Tibial nerve (tissue), 4 donors: Measurements from ENCODE around the gene XPC. TPM values are rescaled to one million over a fixed set of nuclear protein-coding genes. Genes with fewer than 3 reads are reported as not detected.
"Not testable (repeated sequence)": the region's sequence is repeated elsewhere in the genome, so short reads cannot be mapped to it uniquely, and the experiment has no call there.

ENCODE experiments used
- DNase-seq, 2 donors: peaks; one replicate each; pipeline ENCODE4 v3.0.0-alpha.2; 2019; ENCODE audit warnings: low spot score in 2 of 2
- H3K27ac ChIP-seq, 4 donors: fragments of 200-600 bp; sonication (generic) in 3 of 4; one replicate each; pipeline ENCODE4 v1.5.1; 2017 to 2019; ENCODE audit warnings: mild to moderate bottlenecking in 1 of 4
- H3K27me3 ChIP-seq, 2 donors: fragments of 200-600 bp; sonication (generic) in 1 of 2; one replicate each; pipeline versions ENCODE4 v1.5.1 to v1.6.0; 2017 to 2019
- H3K36me3 ChIP-seq, 3 donors: fragments of 200-600 bp; sonication (generic); one replicate each; pipeline ENCODE4 v1.5.1; 2018 to 2019
- H3K4me1 ChIP-seq, 4 donors: fragments of 200-600 bp; sonication (generic) in 3 of 4; one replicate each; pipeline ENCODE4 v1.5.1; 2017 to 2019
- H3K4me3 ChIP-seq, 4 donors: fragments of 200-600 bp; sonication (generic) in 3 of 4; one replicate each; pipeline ENCODE4 v1.5.1; 2017 to 2019; ENCODE audit warnings: mild to moderate bottlenecking in 1 of 4, moderate library complexity in 1 of 4
- H3K9me3 ChIP-seq, 4 donors: fragments of 200-600 bp; sonication (generic) in 3 of 4; one replicate each; pipeline ENCODE4 v1.5.1; 2017 to 2019
- CTCF ChIP-seq, 5 experiments: fragments of 200-600 bp in 3 of 5; fragments of 450-650 bp in 2 of 5; sonication (generic) in 3 of 5; IDR thresholded peaks; one replicate each; pipeline ENCODE4 v1.5.1; 2016 to 2019; ENCODE audit warnings: antibody characterized with exemption in 5 of 5, mild to moderate bottlenecking in 3 of 5, moderate library complexity in 2 of 5
- EP300 ChIP-seq, 2 donors: sonication (generic); formaldehyde crosslinking; IDR thresholded peaks; one replicate each; pipeline ENCODE4 v1.6.1; 2017; ENCODE audit warnings: antibody characterized with exemption in 2 of 2, mild to moderate bottlenecking in 1 of 2
- POLR2A ChIP-seq, 2 donors: fragments of 450-650 bp; IDR thresholded peaks; one replicate each; pipeline ENCODE4 v1.6.1; 2017; ENCODE audit warnings: antibody characterized with exemption in 2 of 2, mild to moderate bottlenecking in 2 of 2, moderate library complexity in 2 of 2
- WGBS, 2 donors: methylation state at CpG; one replicate each; pipeline ENCODE4 v1.1.5; 2018; 5-methylcytosine and 5-hydroxymethylcytosine counted together
- total RNA-seq, 4 donors: library from RNA; depleted of rRNA; stranded (reverse); fragments of >200 nt; gene quantifications; one replicate each; pipeline ENCODE4 v1.1.0, GENCODE V29; 2016

XPC gene
- total RNA-seq, 4 donors from 2014 or later, result 47.7 to 77.1 (median 61.3) TPM

- DNase-seq, result peak in 1 of 2 donors; percentile 55
- WGBS, 2 donors, result 1 to 2% methylated on average over 21 to 37 of the region's 37 CpGs
- H3K9me3 ChIP-seq, result no peaks in the 10 kb centered on the region
- TF ChIP-seq CTCF (IDR thresholded peaks at IDR 0.05) (no peak), POLR2A (IDR thresholded peaks at IDR 0.05) (no peak), EP300 (IDR thresholded peaks at IDR 0.05) (no peak)
- H3K4me3 ChIP-seq, result peak overlapping the region; percentile 72 to 95 (median 82)
- H3K4me1 ChIP-seq, result peaks cover 3 to 46% (median 27%) of the 10 kb centered on the region in 4 donors
- H3K36me3 ChIP-seq, result peaks cover 0 to 46% (median 0%) of the 10 kb centered on the region in 3 donors
- H3K27ac ChIP-seq, result peak overlapping the region; percentile 52 to 98 (median 92)
- H3K27me3 ChIP-seq, result no peaks in the 10 kb centered on the region
Measured at GRCh38 chr3:14124223-14124614, 54.2 kb downstream of the XPC start.

- TF ChIP-seq EP300 (IDR thresholded peaks at IDR 0.05) (no peak), CTCF (IDR thresholded peaks at IDR 0.05) (no peak), POLR2A (IDR thresholded peaks at IDR 0.05) (no peak)
- H3K27ac ChIP-seq, result peak overlapping the region in 3 of 4 donors; percentile 90 to 98 (median 94)
- no peaks in the 10 kb centered on the region for H3K9me3 ChIP-seq
- H3K27me3 ChIP-seq, result no peaks in the 10 kb centered on the region
- H3K4me3 ChIP-seq, result peak overlapping the region; percentile 72 to 95 (median 82)
- peaks cover 3 to 46% (median 27%) of the 10 kb centered on the region in 4 donors for H3K4me1 ChIP-seq
- DNase-seq, result no peak
- 56 to 59% methylated on average over 15 of the region's 15 CpGs for WGBS, 2 donors
- H3K36me3 ChIP-seq, result peaks cover 0 to 46% (median 0%) of the 10 kb centered on the region in 3 donors
Measured at GRCh38 chr3:14123308-14124222, 54.8 kb downstream of the XPC start.

- H3K9me3 ChIP-seq, result no peaks in the 10 kb centered on the region
- no peaks in the 10 kb centered on the region for H3K27me3 ChIP-seq
- H3K36me3 ChIP-seq, result peaks cover 0 to 35% (median 0%) of the 10 kb centered on the region in 3 donors
- DNase-seq, result no peak
- H3K4me1 ChIP-seq, result peaks cover 3 to 37% (median 24%) of the 10 kb centered on the region in 4 donors
- no peak overlapping the region for H3K27ac ChIP-seq
- no peak for TF ChIP-seq POLR2A (IDR thresholded peaks at IDR 0.05)
- TF ChIP-seq EP300 (IDR thresholded peaks at IDR 0.05), result no peak
- TF ChIP-seq CTCF (IDR thresholded peaks at IDR 0.05), result no peak
- no peak overlapping the region for H3K4me3 ChIP-seq
- 93 to 95% methylated on average over 3 of the region's 3 CpGs for WGBS, 2 donors
Measured at GRCh38 chr3:14122301-14122700, 56.1 kb downstream of the XPC start.

GRCh38 chr3:14121859-14122258 lies 56.5 kb downstream of the XPC start:
- no peak for DNase-seq
- Histone ChIP-seq H3K9me3 (no peaks in the 10 kb centered on the region), H3K36me3 (peaks cover 0 to 35% (median 0%) of the 10 kb centered on the region in 3 donors), H3K4me3 (no peak overlapping the region), H3K27ac (no peak overlapping the region), H3K27me3 (no peaks in the 10 kb centered on the region), H3K4me1 (peaks cover 3 to 32% (median 20%) of the 10 kb centered on the region in 4 donors)
- 87 to 88% methylated on average over 5 of the region's 5 CpGs for WGBS, 2 donors
- no peak for TF ChIP-seq CTCF (IDR thresholded peaks at IDR 0.05)
- no peak for TF ChIP-seq EP300 (IDR thresholded peaks at IDR 0.05)
- TF ChIP-seq POLR2A (IDR thresholded peaks at IDR 0.05), result no peak

- Histone ChIP-seq H3K4me1 (peaks cover 0 to 23% (median 11%) of the 10 kb centered on the region in 4 donors), H3K36me3 (peaks cover 0 to 41% (median 0%) of the 10 kb centered on the region in 3 donors)
- H3K27me3 ChIP-seq, H3K9me3 ChIP-seq, H3K4me3 ChIP-seq, DNase-seq, H3K27ac ChIP-seq: not testable (repeated sequence)
- WGBS, 2 donors, result 82 to 92% methylated on average over 2 of the region's 2 CpGs
Measured at GRCh38 chr3:14120921-14121448, 57.4 kb downstream of the XPC start.
